K562 (cell line): ENCODE data around the gene ZBTB7A. TPM values are rescaled to one million over a fixed set of nuclear protein-coding genes. Genes with fewer than 3 reads are reported as not detected.
A peak's percentile ranks its signal among the peaks of the same experiment; 100 is the strongest.

Source experiments
- ATAC-seq: fragments of 200-7000 bp; cut with Tn5 transposase; 3 replicates; pipeline ENCODE4 v1.9.1; 2020; ENCODE audit warnings: moderate library complexity
- BruUV-seq: library from RNA; stranded (reverse); fragments of 400-500 nt; replicated peaks from 2 replicates; lab custom pipeline; 2021; lab: Mats Ljungman, UMichigan
- CTCF ChIA-PET: fragments of 300-600 bp; formaldehyde crosslinking; extraction: SDS; loops from one replicate; lab custom pipeline; 2021; ENCODE audit warnings: low intra/inter-chr PET ratio; lab: Yijun Ruan, JAX
- POLR2A ChIA-PET: fragments of 300-600, 350-650 bp; sonication (Branson Sonifier 250); formaldehyde crosslinking; extraction: SDS; loops from one replicate; lab custom pipeline; 2021; ENCODE audit warnings: antibody characterized with exemption, inconsistent platforms; lab: Yijun Ruan, JAX
- DNase-seq, 4 experiments: peaks; one replicate each; pipeline versions ENCODE4 v3.0.0 to v3.0.0-alpha.2; 2011 to 2018; ENCODE audit warnings: low spot score in 3 of 4, mixed read lengths in 3 of 4; ENCODE audit errors: extremely low read depth in 1 of 4
- FAIRE-seq: peaks from 2 replicates; lab custom pipeline; 2011; peaks lifted over from hg19 to GRCh38; lab: Jason Lieb, UNC
- H2AFZ ChIP-seq: 2 replicates; pipeline ENCODE4 v1.6.0; 2011; ENCODE audit warnings: low read depth, low read length, control low read depth, inconsistent platforms
- H3K27ac ChIP-seq: fragments of 200-600 bp; 3 replicates; pipeline ENCODE4 v1.8.0; 2011; ENCODE audit warnings: low read depth, mild to moderate bottlenecking, control low read depth, inconsistent platforms, low read length, moderate library complexity, mixed read lengths; ENCODE audit errors: extremely low read depth
- H3K27me3 ChIP-seq, 2 experiments: fragments of 300-600 bp in 1 of 2; 2 replicates in 1 of 2; 3 replicates in 1 of 2; pipeline versions ENCODE4 v1.6.0 to v1.8.0; 2011; ENCODE audit warnings: inconsistent platforms in 2 of 2, low read length in 2 of 2, mild to moderate bottlenecking in 1 of 2, mixed read lengths in 1 of 2, moderate library complexity in 1 of 2; ENCODE audit not compliant: control insufficient read depth in 2 of 2, insufficient read depth in 2 of 2
- H3K36me3 ChIP-seq: fragments of 300-600 bp; 3 replicates; pipeline ENCODE4 v1.8.0; 2011; ENCODE audit warnings: mild to moderate bottlenecking, low read length, inconsistent platforms; ENCODE audit not compliant: control insufficient read depth, insufficient read depth
- H3K4me1 ChIP-seq, 2 experiments: fragments of 200-600 bp in 1 of 2; replicated peaks in 1 of 2; 2 replicates in 1 of 2; 3 replicates in 1 of 2; pipeline versions ENCODE4 v1.5.1 to v1.8.0; 2011; ENCODE audit warnings: inconsistent platforms in 2 of 2, low read length in 2 of 2, mild to moderate bottlenecking in 1 of 2, mixed read lengths in 1 of 2, moderate library complexity in 1 of 2; ENCODE audit not compliant: control insufficient read depth in 2 of 2, insufficient read depth in 2 of 2
- H3K4me2 ChIP-seq: 2 replicates; pipeline ENCODE4 v1.6.1; 2011; ENCODE audit warnings: low read length, control low read depth, inconsistent platforms, mixed read lengths; ENCODE audit not compliant: insufficient read depth
- H3K4me3 ChIP-seq: fragments of 200-600 bp; sonication (generic), shearing (Covaris generic); 2 replicates; pipeline ENCODE4 v1.5.1; 2016; ENCODE audit warnings: control low read depth, inconsistent platforms
- H3K79me2 ChIP-seq: fragments of 200-600 bp; 3 replicates; pipeline ENCODE4 v1.8.0; 2011; ENCODE audit warnings: low read length, inconsistent platforms; ENCODE audit not compliant: control insufficient read depth, insufficient read depth
- H3K9ac ChIP-seq, 2 experiments: 2 replicates each; pipeline versions ENCODE4 v1.6.0 to v1.6.1; 2011; ENCODE audit warnings: low read depth in 2 of 2, low read length in 2 of 2, control low read depth in 1 of 2, inconsistent platforms in 1 of 2, mild to moderate bottlenecking in 1 of 2, mixed read lengths in 1 of 2; ENCODE audit not compliant: insufficient read depth in 1 of 2
- H3K9me1 ChIP-seq: one replicate; pipeline ENCODE4 v1.6.0; 2011; ENCODE audit warnings: inconsistent platforms, mild to moderate bottlenecking, low read length, moderate library complexity; ENCODE audit not compliant: control insufficient read depth, insufficient read depth
- H3K9me3 ChIP-seq: replicated peaks from 2 replicates; pipeline ENCODE4 v1.5.1; 2011; ENCODE audit warnings: low read depth, low read length, inconsistent platforms; ENCODE audit not compliant: control insufficient read depth, insufficient read depth
- H4K20me1 ChIP-seq: replicated peaks from 2 replicates; pipeline ENCODE4 v1.6.1; 2011; ENCODE audit warnings: low read length, inconsistent platforms, mixed read lengths; ENCODE audit not compliant: control insufficient read depth, insufficient read depth
- E2F6 ChIP-seq, 2 experiments: IDR thresholded peaks; 2 replicates each; pipeline ENCODE4 v1.6.1; 2011; ENCODE audit warnings: borderline replicate concordance in 1 of 2, control low read depth in 1 of 2, low read depth in 1 of 2, low read length in 1 of 2, mild to moderate bottlenecking in 1 of 2, mixed read lengths in 1 of 2, moderate library complexity in 1 of 2; ENCODE audit not compliant: insufficient read depth in 1 of 2, insufficient read length in 1 of 2, poor library complexity in 1 of 2, severe bottlenecking in 1 of 2; ENCODE audit errors: extremely low read depth in 1 of 2
- EP300 ChIP-seq: IDR thresholded peaks from 2 replicates; pipeline ENCODE4 v1.6.1; 2012; ENCODE audit warnings: low read length, improper control_type of control experiment
- GATAD2B ChIP-seq: fragments of 450-650 bp; IDR thresholded peaks from 2 replicates; pipeline ENCODE4 v1.6.1; 2017; ENCODE audit warnings: mild to moderate bottlenecking, borderline replicate concordance
- NCOA1 ChIP-seq: fragments of 450-650 bp; IDR thresholded peaks from 2 replicates; pipeline ENCODE4 v1.6.1; 2016; ENCODE audit warnings: low read depth
- OTX1 ChIP-seq: fragments of 450-650 bp; formaldehyde crosslinking; IDR thresholded peaks from 2 replicates; pipeline ENCODE4 v1.4.0; 2022; ENCODE audit warnings: mild to moderate bottlenecking
- PHTF2 ChIP-seq: fragments of 250-450 bp; sonication (Bioruptor Pico); IDR thresholded peaks from 2 replicates; pipeline ENCODE4 v1.5.0; 2021; ENCODE audit warnings: mild to moderate bottlenecking
- POLR2G ChIP-seq: fragments of 200-400 bp; formaldehyde crosslinking; IDR thresholded peaks from 2 replicates; pipeline ENCODE4 v1.6.1; 2017; ENCODE audit warnings: low read depth, mild to moderate bottlenecking, antibody characterized with exemption, low read length, moderate library complexity
- RBM22 ChIP-seq: fragments of 200-400 bp; formaldehyde crosslinking; IDR thresholded peaks from 2 replicates; pipeline ENCODE4 v1.6.1; 2018; ENCODE audit warnings: low read length, low read depth; ENCODE audit not compliant: poor library complexity, severe bottlenecking
- TFAM ChIP-seq: fragments of 250-450 bp; sonication (Bioruptor Pico); conservative IDR thresholded peaks from 2 replicates; pipeline ENCODE4 v1.5.0; 2021; ENCODE audit warnings: mild to moderate bottlenecking, moderate library complexity
- WGBS: fragments of 100-300 bp; shearing (Covaris generic); methylation state at CpG from one replicate; pipeline ENCODE4 v1.1.6; 2016; ENCODE audit warnings: low coverage, mixed read lengths; ENCODE audit not compliant: insufficient coverage; ENCODE audit errors: missing lambda C conversion rate; 5-methylcytosine and 5-hydroxymethylcytosine counted together
- in situ Hi-C: fragments of 300-500 bp; cut with MboI; formaldehyde crosslinking; loops from 4 replicates; pipeline ENCODE4 v1.15.0; 2018; ENCODE audit warnings: inconsistent platforms, mixed read lengths
- intact Hi-C: fragments of 100-400 bp; cut with micrococcal nuclease; formaldehyde crosslinking; loops from 2 replicates; pipeline ENCODE4 v1.14.2; 2022
- polyA plus RNA-seq, 8 experiments: library from polyadenylated mRNA; depleted of rRNA in 4 of 8; stranded (reverse) in 5 of 8; unstranded in 3 of 8; fragments of >200 nt; fragmentation: Nextera tagmentation in 2 of 8; fragmentation: Illumina TruSeq in 1 of 8; extraction: Ambion mirVana in 2 of 8; extraction: Trizol in 1 of 8; gene quantifications; 2 replicates each; pipeline versions ENCODE4 v1.2.1 to v1.2.3, GENCODE V29; 2011 to 2014; ENCODE audit warnings: inconsistent platforms in 1 of 8, missing spikeins in 1 of 8
- total RNA-seq, 7 experiments: library from RNA; depleted of rRNA in 6 of 7; stranded (reverse); fragments of >200 nt in 6 of 7; fragmentation: Illumina TruSeq in 2 of 7; extraction: Trizol in 2 of 7; gene quantifications; 2 replicates each; pipeline versions ENCODE4 v1.2.1 to v1.2.3, GENCODE V29; 2011 to 2021; ENCODE audit warnings: low replicate concordance in 1 of 7

The ZBTB7A gene
- total and polyA plus RNA-seq, 9 of the 15 experiments (the other 6 are each of a cell fraction or from before 2014, with no cell fraction given) = 0.11 to 34.0 (median 4.6) TPM

DNA sequence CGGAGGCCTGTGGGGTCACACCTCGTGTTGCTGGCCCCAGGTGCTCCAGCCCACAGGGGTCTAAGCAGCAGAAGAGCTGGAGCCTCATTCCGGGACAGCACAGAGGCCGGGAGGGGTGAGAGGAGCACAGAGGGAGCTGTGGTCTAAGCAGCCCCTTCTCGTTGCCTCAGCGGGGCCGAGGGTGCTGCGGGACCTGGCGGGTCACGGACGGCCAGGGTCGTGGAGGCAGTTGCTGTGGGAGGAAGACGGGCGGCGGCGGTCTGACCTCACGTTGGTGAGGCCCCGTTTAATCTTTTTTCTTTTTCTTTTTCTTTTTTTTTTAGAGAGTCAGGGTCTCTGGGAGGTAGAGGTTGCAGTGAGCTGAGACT, 37.5 kb downstream of the ZBTB7A start:
- FAIRE-seq = no peak
- Histone ChIP-seq H3K9me1 (peaks cover 3% of the 10 kb centered on the region), H3K36me3 (peaks cover 53% of the 10 kb centered on the region; the same call in 2 of the 3 replicates)
- intact Hi-C loops (no loop called here), in situ Hi-C loops (no loop called here)
- no peak for TF ChIP-seq OTX1
- no peak for TF ChIP-seq E2F6 (IDR thresholded peaks at IDR 0.05; ENCODE audit: borderline replicate concordance in 1 of 2, extremely low read depth in 1 of 2, insufficient read depth in 1 of 2, insufficient read length in 1 of 2, low read depth in 1 of 2, low read length in 1 of 2, poor library complexity in 1 of 2, severe bottlenecking in 1 of 2)
- TF ChIP-seq TFAM (CRISPR knock-in tag) = no peak
- peak; percentile 8 for TF ChIP-seq RBM22
- no peak for TF ChIP-seq PHTF2 (CRISPR knock-in tag)
- no peak for TF ChIP-seq GATAD2B
- no peak for TF ChIP-seq EP300
- TF ChIP-seq NCOA1 = no peak
- peak; percentile 44; the same call in 1 of the 2 replicates for TF ChIP-seq POLR2G
- TF ChIP-seq, all 486 proteins: peak for 2
- ChIA-PET POLR2A (interaction anchor here (0.6 to 0.8 kb wide), 2 partner anchors 22 to 23 kb away, joined by 3 read pairs; no protein-coding TSS in a partner anchor), CTCF (no interaction called here)
- no peaks in the 10 kb centered on the region; the same call in 1 of the 2 replicates for H4K20me1 ChIP-seq
- DNase-seq (no peak), ATAC-seq (no peak)
- H3K27ac ChIP-seq = no peak overlapping the region
- H2AFZ ChIP-seq = no peak overlapping the region
- WGBS = 90% methylated on average over 5 of the region's 18 CpGs
- no peak overlapping the region for H3K9ac ChIP-seq
- BruUV-seq = no TSS peak
- H3K79me2 ChIP-seq = no peaks in the 10 kb centered on the region
- peaks cover 0 to 39% of the 10 kb centered on the region in 2 experiments; a peak in 2 of 5 replicates for H3K4me1 ChIP-seq
- H3K27me3 ChIP-seq = no peaks in the 10 kb centered on the region
- no peak overlapping the region for H3K4me2 ChIP-seq
- no peak overlapping the region for H3K4me3 ChIP-seq
- no peaks in the 10 kb centered on the region for H3K9me3 ChIP-seq
